KMS-11 (cell line): ENCODE measurements around the gene EFCAB12.

ENCODE experiments used
- H2AFZ ChIP-seq: fragments of 200-600 bp; sonication (generic); 2 replicates; pipeline ENCODE4 v1.6.1; 2016; ENCODE audit warnings: antibody characterized with exemption, mixed run types, low read depth
- H3K27ac ChIP-seq: fragments of 200-600 bp; sonication (generic); 2 replicates; pipeline ENCODE4 v1.6.1; 2016; ENCODE audit warnings: mild to moderate bottlenecking, mixed run types
- H3K27me3 ChIP-seq: fragments of 200-600 bp; sonication (generic); 2 replicates; pipeline ENCODE4 v1.6.1; 2017; ENCODE audit warnings: mild to moderate bottlenecking, low read depth, mixed run types, moderate library complexity; ENCODE audit not compliant: insufficient read depth
- H3K36me3 ChIP-seq: fragments of 200-600 bp; sonication (generic); 2 replicates; pipeline ENCODE4 v1.6.1; 2017; ENCODE audit warnings: mild to moderate bottlenecking, mixed run types; ENCODE audit not compliant: insufficient read depth
- H3K4me1 ChIP-seq: fragments of 200-600 bp; sonication (generic); 2 replicates; pipeline ENCODE4 v1.6.1; 2016; ENCODE audit warnings: mild to moderate bottlenecking, low read depth, mixed run types; ENCODE audit not compliant: poor library complexity, severe bottlenecking
- H3K4me2 ChIP-seq: fragments of 200-600 bp; sonication (generic); 2 replicates; pipeline ENCODE4 v1.7.0; 2016; ENCODE audit warnings: mild to moderate bottlenecking, mixed run types
- H3K4me3 ChIP-seq: fragments of 200-600 bp; sonication (generic); IDR thresholded peaks from 2 replicates; pipeline ENCODE4 v1.6.1; 2017; ENCODE audit warnings: low read depth, low read length, mixed read lengths; ENCODE audit not compliant: insufficient read depth
- H3K79me2 ChIP-seq: fragments of 200-600 bp; sonication (generic); 2 replicates; pipeline ENCODE4 v1.6.1; 2016; ENCODE audit warnings: low read depth, mixed run types; ENCODE audit not compliant: insufficient read depth
- H3K9ac ChIP-seq: fragments of 200-600 bp; sonication (generic); 2 replicates; pipeline ENCODE4 v1.6.1; 2016; ENCODE audit warnings: mild to moderate bottlenecking, mixed run types
- H4K20me1 ChIP-seq: fragments of 200-600 bp; sonication (generic); 2 replicates; pipeline ENCODE4 v1.6.1; 2016; ENCODE audit warnings: mild to moderate bottlenecking, mixed run types; ENCODE audit not compliant: insufficient read depth
- CTCF ChIP-seq: fragments of 200-600 bp; sonication (generic); conservative IDR thresholded peaks from 2 replicates; pipeline ENCODE4 v1.6.1; 2017; ENCODE audit warnings: low read depth, mild to moderate bottlenecking, antibody characterized with exemption, low read length, moderate library complexity, mixed read lengths

EFCAB12 gene

GRCh38 chr3:129461461-129462146, 33.2 kb upstream of the EFCAB12 start:
- Histone ChIP-seq H3K4me1 (peaks cover 29% of the 10 kb centered on the region), H3K4me2 (peak overlapping the region; percentile 48), H3K36me3 (no peaks in the 10 kb centered on the region), H3K27ac (peak overlapping the region; percentile 42; the same call in 1 of the 2 replicates), H4K20me1 (no peaks in the 10 kb centered on the region), H3K79me2 (no peaks in the 10 kb centered on the region), H3K27me3 (no peaks in the 10 kb centered on the region), H3K4me3 (no peak overlapping the region), H3K9ac (no peak overlapping the region; the same call in 1 of the 2 replicates), H2AFZ (no peak overlapping the region)
- no peak for TF ChIP-seq CTCF

GRCh38 chr3:129461022-129461421, 32.6 kb upstream of the EFCAB12 start:
- Histone ChIP-seq H3K9ac (no peak overlapping the region; the same call in 1 of the 2 replicates), H4K20me1 (no peaks in the 10 kb centered on the region), H3K27ac (peak overlapping the region; percentile 42; the same call in 1 of the 2 replicates), H3K27me3 (no peaks in the 10 kb centered on the region), H2AFZ (no peak overlapping the region), H3K4me3 (no peak overlapping the region), H3K36me3 (no peaks in the 10 kb centered on the region), H3K79me2 (no peaks in the 10 kb centered on the region), H3K4me2 (peak overlapping the region; percentile 48), H3K4me1 (peaks cover 29% of the 10 kb centered on the region)
- TF ChIP-seq CTCF = no peak

GRCh38 chr3:129460572-129460971, 32.1 kb upstream of the EFCAB12 start:
- H3K4me1 ChIP-seq = peaks cover 29% of the 10 kb centered on the region
- no peak for TF ChIP-seq CTCF
- H3K27me3 ChIP-seq = no peaks in the 10 kb centered on the region
- peak overlapping the region; percentile 48 for H3K4me2 ChIP-seq
- no peak overlapping the region for H3K9ac ChIP-seq
- no peaks in the 10 kb centered on the region for H3K36me3 ChIP-seq
- H2AFZ ChIP-seq = no peak overlapping the region
- H3K4me3 ChIP-seq = no peak overlapping the region
- H3K27ac ChIP-seq = peak overlapping the region; percentile 42; the same call in 1 of the 2 replicates
- H3K79me2 ChIP-seq = no peaks in the 10 kb centered on the region
- no peaks in the 10 kb centered on the region for H4K20me1 ChIP-seq

- Histone ChIP-seq H3K36me3 (no peaks in the 10 kb centered on the region), H3K27me3 (no peaks in the 10 kb centered on the region), H3K4me1 (peaks cover 29% of the 10 kb centered on the region), H3K4me2 (peak overlapping the region; percentile 48), H2AFZ (no peak overlapping the region), H3K9ac (no peak overlapping the region), H3K79me2 (no peaks in the 10 kb centered on the region), H3K27ac (peak overlapping the region; percentile 42; the same call in 1 of the 2 replicates), H3K4me3 (no peak overlapping the region), H4K20me1 (no peaks in the 10 kb centered on the region)
- TF ChIP-seq CTCF = no peak
Observed at GRCh38 chr3:129460155-129460554, 31.7 kb upstream of the EFCAB12 start.
